Posterior vena cava (tissue), 2 donors: ENCODE results near the gene CLCA2. TPM values are rescaled to one million over a fixed set of nuclear protein-coding genes. Genes with fewer than 3 reads are reported as not detected.

Experiments used
- DNase-seq: peaks from one replicate; pipeline ENCODE4 v3.0.0-alpha.2; 2020; ENCODE audit warnings: low spot score
- intact Hi-C, 2 donors: fragments of 100-400 bp; cut with DNase I; formaldehyde crosslinking; loops; one replicate each; pipeline versions ENCODE4 v1.14.1 to v1.14.2; 2022 to 2023
- total RNA-seq, 2 donors: library from RNA; stranded (reverse); fragmentation: NEBNext Ultra II Directional; extraction: Animal tissue kit (Norgen Biotek cat#: 25700); gene quantifications; one replicate each; pipeline ENCODE4 v1.2.1, GENCODE V29; 2021
- donor health status: DM: yes; HTN: yes; CAD: no.
- donor health status: DM: yes; HTN: yes; CAD: no.

Gene CLCA2
- total RNA-seq, 2 donors from 2014 or later = 0.10 to 0.32 TPM

DNA sequence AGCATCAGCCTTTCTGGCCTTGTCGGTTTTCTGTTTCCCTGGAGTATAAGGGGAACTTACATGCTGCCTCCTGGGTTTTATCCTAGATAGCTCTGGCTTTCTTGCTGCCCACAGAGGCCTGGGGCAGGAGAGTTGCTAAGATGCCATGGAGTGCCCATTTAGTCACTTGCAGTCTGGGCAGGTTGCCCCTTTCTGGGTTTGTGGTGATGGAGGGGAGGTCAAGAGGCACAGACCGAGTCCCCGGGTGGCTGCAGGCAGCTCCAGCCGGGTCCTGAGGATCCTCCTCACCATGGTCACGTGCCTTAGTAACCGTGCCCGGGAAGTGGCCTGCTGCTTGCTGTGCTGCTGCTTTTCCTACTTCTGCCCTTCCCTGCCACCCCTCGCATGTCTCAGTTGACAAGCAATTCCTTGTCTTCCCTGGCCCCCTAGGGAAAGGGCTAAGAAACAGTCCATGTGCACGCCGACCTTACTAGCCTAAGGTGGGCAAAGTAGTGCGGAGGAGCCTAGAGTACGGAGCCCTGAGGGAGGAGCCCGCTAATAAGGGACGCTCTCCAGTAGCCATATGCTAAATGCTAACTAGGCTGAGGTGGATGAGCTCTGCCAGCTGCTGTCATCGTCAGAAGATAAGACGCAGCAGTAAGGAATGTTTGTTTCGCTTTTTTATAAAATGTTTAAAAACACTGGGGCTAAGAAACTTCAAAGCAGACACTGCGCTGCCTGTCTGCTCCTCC is 79.6 kb downstream of the CLCA2 start:
- DNase-seq = peak; percentile 83
- intact Hi-C loops = no loop called here

DNA sequence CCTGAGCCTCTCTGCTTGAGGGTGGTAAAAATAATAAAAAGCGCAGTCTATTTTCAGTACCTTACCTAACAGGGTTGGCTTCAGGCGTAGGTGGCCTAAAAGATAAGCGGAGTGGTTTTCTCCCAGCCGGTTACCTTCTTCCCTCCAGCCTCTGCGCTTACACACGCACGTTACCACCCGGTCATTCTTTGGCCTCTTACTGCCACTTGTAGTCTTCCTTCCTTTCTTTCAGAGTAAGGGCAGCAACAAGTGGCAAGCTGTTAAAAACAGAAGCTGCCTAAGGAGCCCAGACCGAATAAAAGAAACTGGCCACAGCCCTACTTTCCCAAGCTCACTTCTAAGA is 80.1 kb downstream of the CLCA2 start:
- no peak for DNase-seq
- intact Hi-C loops = no loop called here

DNA sequence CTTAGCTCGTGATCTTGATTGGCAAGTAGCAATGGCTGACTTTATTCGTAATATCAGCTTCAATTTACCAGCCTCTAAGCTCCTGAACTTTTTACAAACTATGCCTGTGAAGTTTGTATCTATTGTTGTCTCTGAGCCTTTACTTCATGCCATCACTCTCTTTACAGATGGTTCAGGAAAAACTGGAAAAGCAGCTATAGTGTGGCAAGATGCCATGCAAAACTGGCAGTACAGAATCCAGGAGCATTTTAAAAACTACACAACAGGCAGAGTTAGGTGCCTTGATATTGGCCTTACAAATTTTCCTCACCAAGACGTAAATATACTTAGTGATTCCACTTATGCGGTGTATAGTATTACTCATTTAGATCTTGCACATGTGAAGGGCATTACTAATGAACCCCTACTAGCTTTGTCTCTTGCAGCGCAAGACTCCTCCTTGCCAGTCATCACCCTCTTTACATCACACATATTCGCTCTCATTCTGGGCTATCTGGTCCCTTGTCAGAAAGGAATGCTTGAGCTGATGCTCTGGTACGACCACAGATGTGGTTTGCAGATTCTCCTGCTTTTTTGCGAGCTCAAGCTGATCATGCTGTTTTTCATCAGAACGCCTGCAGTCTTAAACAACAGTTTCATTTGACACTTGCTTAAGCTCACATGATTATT is 81.1 kb downstream of the CLCA2 start:
- intact Hi-C loops = no loop called here

DNA sequence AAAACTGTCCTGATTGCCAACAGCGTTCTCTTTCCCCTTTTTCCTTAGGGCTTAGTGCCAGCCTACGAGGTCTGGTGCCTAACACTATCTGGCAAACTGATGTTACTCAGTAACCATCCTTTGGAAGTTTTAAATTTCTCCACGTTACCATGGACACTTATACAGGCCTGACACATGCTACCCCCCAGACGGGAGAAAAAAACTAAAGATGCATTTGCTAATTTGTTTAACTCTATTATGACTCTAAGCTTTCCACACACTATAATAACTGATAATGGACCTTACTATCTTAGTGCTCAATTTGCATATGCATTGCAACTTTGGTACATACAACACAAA is 81.6 kb downstream of the CLCA2 start:
- no peak for DNase-seq

More for the DNA sequence above, 81.1 kb downstream of the CLCA2 start:
- no peak for DNase-seq

More for the DNA sequence above, 81.6 kb downstream of the CLCA2 start:
- intact Hi-C loops = no loop called here

Other genes with a start within 250 kb of the CLCA2 start
- 10 to 100 TPM; 25.9 to 33.6 TPM for gene ODF2L, start 27.8 kb upstream of the CLCA2 start, total RNA-seq
- not detected for gene CLCA1, start 44.8 kb downstream of the CLCA2 start, total RNA-seq
- not detected for gene CLCA4, start 122.9 kb downstream of the CLCA2 start, total RNA-seq